Heart left ventricle (tissue), 13 donors: Measurements from ENCODE around the gene QRSL1.

Source experiments
- CTCF ChIP-seq, 12 donors: fragments of 200-600 bp; sonication (generic) in 4 of 12; IDR thresholded peaks; one replicate each; pipeline versions ENCODE4 v1.5.0 to v1.8.0; 2018 to 2022; ENCODE audit warnings: antibody characterized with exemption in 12 of 12, mild to moderate bottlenecking in 5 of 12
- POLR2A ChIP-seq, 2 donors: fragments of 450-650 bp; IDR thresholded peaks; one replicate each; pipeline ENCODE4 v1.6.1; 2017; ENCODE audit warnings: antibody characterized with exemption in 2 of 2, mild to moderate bottlenecking in 2 of 2, moderate library complexity in 2 of 2
- donor health status: ischemic (EF 13 %, LVEDD 7.1; RV severe dilation, severe dysfunction).
- donor health status: DM: no; HTN: yes; CAD: no.
- donor health status: DM: no; HTN: no; CAD: no.
- donor health status: ischemic (EF 25% LVEDD 6.9; RV normal size, moderate dysfunction).
- donor health status: ischemic (EF 25% LVEDD 5.7; RV mildly dilated, moderate dysfunction).
- donor health status: ischemic (EF 35%, LVEDD 5.7; RV mildly dilated, moderate dysfunction).
- donor health status: nonischemic (EF 11% LVEDD 7.7; RV severe dilation, severe dysfunction).
- donor health status: DM: yes; HTN: yes; CAD: no.
- donor health status: PGD.
- donor health status: ischemic (EF 29% LVEDD 5.4; RV normal size, mild dysfunction).
- donor health status: nonischemic (EF 23%, LVEDD 6.1; RV moderate dilation, normal function).

DNA sequence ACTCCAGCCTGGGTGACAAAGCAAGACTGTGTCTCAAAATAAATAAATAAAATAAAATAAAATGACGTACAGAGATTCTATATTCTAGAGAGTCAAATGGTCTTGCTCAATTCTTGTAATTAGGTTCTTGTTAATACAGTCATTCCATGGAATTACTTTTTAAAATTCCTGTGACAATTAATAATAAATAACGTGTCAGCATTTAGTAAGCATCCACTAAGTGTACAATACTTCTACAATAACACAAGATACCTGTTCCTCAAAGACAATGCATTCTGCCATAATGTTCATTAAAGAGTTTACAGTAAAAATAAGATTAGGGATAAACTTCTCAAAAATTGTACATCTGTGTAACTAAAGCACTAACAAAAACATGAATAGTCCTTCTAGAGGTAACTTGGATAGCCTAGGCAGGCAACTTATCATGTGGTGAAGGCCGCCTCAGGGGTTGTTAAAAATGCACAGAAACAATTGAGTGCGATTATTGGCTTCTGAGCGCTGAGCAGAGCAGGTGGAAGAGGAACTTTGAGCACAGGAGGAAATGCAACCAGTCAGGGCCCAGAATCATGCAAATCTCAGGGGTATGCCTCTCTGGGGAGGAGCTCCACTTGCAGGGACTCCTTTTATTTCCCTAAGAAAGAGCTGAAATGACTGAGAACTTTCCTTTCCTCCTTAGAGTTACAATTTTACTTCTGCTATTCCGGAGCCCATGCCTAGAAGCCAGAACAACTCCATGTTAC is 37.1 kb downstream of the QRSL1 start:
- TF ChIP-seq CTCF (IDR thresholded peaks at IDR 0.05) (no peak), POLR2A (IDR thresholded peaks at IDR 0.05) (no peak)
